Activated naive CD4-positive, alpha-beta T cell treated with anti-CD3 and anti-CD28 coated beads, Interleukin-2, amount 50 U/mL, for 16 hours (primary cell): ENCODE results near the gene CGB5.
"Not testable (repeated sequence)": the region's sequence is repeated elsewhere in the genome, so short reads cannot be mapped to it uniquely, and the experiment has no call there.

ENCODE experiments used
- DNase-seq: peaks from one replicate; pipeline ENCODE4 v3.0.0-alpha.2; 2020

CGB5 gene

GRCh38 chr19:49043548-49043947, at the start of gene CGB5:
Gene CGB5, plus strand, starts transcription at chr19:49043848. Its CDS starts 362 bp downstream, at chr19:49044210.
- DNase-seq: not testable (repeated sequence)

DNA sequence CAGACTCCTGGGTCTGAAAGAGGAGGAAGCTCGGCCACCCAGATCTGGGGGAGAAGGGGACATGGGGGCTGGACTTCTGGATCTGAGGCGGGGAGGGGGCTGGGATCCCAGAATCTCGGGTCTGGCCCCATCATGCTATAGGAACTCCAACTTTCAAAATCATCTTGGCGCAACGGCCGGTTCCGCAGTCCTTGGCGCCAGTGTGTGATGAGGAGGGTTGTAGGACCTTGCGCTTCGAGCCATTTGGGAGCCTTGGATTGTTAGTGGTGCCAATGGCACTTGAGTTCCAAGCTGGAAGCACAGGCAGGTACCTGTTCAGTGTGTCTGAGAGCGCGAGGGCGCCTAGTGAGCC, 49.6 kb upstream of the CGB5 start:
- DNase-seq: no peak

DNA sequence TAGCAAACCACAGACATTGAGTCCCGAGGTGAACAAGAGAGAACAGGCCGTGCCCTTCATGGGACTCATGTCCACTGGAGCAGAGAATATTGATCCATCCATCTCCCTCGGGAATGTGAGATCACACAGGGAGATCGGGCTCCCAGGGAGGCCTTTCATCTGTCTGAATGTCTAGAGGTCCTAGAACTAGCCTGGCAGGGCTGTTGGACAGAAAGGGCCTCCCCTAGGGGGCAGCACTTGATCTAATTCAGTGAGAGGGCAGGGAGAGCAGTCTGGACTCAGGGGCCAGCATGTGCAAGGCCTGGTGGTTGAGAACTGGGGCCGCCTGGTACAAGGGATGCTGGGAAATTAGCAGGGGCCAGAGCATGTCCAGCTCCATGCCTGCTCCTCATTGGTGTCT, 45.7 kb upstream of the CGB5 start:
- DNase-seq: peak; percentile 52

DNA sequence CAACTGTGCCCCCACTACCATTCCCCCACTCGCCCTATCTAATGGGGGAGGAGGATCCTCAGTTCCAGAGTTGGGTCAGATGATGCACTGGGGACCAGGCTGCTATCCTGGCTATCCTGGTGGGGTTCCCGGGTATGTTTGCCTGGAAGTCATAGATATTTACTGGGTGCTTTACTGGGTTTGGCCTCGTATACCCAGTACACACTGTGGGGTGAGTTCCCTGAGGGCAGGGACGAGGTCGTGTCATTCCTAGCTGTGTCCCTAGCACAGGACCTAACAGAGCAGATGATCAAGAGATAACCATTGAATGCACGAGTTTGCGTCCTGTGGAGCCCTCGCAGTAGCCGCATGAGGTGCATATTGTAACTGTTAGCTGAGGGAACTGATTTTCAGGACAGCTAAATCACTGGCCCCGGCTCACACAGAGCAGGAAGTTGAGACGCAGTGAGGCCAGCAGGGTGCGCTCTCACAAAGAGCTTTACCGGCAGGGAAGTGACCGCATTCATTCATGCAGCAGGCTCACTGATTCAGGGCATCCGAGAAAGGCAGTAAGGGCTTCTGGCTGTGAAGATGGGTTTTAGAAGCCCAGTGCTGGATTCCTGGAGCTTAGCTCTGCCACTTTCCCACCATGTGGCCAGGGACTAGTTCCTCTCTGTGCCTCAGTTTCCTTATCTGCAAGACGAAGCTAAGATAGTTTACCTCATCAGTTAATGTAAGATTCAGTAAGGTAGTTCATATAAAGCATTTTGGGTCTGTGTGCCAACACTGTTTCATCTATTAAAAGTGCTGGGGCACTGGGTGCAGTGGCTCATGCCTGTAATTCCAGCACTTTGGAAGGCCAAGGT, 43.9 kb upstream of the CGB5 start:
- peak; percentile 68 for DNase-seq

DNA sequence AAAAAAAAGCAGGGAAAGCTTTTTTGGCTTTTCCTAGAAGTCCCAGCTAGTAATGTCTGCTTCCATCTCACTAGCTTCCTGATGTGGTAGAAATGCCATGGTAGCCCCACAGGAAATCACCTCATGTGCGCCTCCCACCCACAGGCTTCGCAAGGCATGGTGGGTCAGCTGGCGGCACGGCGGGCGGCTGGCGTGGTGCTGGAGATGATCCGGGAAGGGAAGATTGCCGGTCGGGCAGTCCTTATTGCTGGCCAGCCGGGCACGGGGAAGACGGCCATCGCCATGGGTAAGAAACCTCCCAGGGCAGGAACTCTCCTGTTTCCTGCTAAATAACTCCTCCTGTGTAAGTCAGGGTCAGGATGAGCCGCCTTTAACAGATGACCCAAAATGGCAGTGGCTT, 39.5 kb upstream of the CGB5 start:
- DNase-seq: no peak

- DNase-seq: no peak
Measured at GRCh38 chr19:49004964-49005614, 38.6 kb upstream of the CGB5 start.

- DNase-seq: no peak
Measured at GRCh38 chr19:49006905-49007304, 36.7 kb upstream of the CGB5 start.

DNA sequence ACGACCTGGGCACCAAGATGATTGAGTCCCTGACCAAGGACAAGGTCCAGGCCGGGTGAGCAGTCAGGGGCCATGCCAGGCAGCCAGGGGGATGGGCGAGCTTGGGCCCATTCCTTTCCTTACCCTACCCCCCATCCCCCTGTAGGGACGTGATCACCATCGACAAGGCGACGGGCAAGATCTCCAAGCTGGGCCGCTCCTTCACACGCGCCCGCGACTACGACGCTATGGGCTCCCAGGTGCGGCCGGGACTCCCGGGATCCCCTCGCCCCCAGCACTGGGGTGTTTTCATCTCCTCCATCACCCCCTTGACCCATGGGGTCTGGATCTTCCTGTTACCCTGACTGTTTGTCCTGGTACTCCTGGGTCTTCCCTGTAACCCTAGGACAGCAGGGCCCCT, 33.8 kb upstream of the CGB5 start:
- DNase-seq: no peak

DNA sequence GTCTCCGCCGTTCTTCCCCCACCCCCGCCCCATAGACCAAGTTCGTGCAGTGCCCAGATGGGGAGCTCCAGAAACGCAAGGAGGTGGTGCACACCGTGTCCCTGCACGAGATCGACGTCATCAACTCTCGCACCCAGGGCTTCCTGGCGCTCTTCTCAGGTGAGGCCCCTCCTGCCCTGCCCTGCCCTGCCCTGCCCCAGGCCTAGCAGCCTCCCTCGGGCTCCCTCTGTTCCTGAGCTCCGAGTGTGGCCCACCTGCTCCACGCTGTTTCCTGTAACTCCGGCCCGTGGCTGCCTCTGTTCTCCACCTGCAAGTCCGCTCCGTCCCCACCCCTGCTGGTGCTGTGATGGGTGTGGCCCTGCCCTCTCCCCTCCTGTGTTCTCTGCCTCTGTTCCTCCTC, 33.2 kb upstream of the CGB5 start:
- no peak for DNase-seq

DNA sequence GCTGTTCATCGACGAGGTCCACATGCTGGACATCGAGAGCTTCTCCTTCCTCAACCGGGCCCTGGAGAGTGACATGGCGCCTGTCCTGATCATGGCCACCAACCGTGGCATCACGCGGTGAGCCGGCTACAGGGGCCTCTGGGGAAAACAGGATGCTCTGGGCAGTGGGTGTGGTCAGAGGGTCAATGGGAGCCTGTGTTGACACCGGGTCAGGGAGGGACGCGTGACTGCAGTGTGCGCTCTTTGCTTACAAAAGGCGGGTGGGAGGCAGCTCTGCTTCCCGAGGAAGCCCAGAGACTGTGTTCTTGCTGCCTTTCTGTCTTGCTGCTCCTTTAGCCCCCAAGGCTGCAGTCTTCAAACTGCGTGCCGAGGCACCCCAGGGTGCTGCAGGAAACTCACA, 32.5 kb upstream of the CGB5 start:
- DNase-seq: no peak

- no peak for DNase-seq
Measured at GRCh38 chr19:49014123-49014869, 29.4 kb upstream of the CGB5 start.

GRCh38 chr19:49014870-49015255, 28.8 kb upstream of the CGB5 start:
- DNase-seq: no peak

DNA sequence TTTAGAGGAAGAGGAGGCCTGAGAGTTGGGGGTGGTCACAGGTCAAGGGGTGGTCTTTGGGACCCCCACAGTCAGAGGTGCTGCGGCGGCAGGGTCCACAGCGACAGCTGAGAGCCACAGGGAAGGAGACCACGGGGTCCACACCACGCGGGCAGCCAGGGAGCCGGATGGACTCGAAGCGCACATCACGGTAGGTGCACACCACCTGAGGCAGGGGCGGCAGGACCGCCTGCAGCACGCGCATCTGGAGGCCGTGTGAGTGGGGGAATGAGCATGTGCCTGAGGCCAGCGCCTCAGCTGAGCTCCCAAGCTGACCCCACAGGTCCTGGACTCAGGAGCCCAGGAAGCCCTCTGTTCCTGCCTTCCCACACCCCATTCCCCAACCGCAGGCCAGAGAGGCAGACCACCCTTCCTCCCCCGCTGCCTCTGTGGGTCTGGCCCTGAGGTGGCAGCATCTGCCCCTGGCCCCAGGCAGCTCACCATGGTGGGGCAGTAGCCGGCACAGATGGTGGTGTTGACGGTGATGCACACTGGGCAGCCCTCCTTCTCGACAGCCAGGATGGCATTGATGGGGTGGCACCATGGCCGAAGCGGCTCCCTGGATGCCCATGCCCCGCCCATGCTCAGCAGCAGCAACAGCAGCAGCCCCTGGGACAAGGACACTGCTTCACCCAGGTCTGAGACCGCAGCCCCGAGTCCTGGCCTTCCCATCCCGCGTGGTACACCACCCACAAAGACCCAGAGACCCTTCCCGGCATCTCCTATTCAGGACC, 27.4 kb upstream of the CGB5 start:
- no peak for DNase-seq

DNA sequence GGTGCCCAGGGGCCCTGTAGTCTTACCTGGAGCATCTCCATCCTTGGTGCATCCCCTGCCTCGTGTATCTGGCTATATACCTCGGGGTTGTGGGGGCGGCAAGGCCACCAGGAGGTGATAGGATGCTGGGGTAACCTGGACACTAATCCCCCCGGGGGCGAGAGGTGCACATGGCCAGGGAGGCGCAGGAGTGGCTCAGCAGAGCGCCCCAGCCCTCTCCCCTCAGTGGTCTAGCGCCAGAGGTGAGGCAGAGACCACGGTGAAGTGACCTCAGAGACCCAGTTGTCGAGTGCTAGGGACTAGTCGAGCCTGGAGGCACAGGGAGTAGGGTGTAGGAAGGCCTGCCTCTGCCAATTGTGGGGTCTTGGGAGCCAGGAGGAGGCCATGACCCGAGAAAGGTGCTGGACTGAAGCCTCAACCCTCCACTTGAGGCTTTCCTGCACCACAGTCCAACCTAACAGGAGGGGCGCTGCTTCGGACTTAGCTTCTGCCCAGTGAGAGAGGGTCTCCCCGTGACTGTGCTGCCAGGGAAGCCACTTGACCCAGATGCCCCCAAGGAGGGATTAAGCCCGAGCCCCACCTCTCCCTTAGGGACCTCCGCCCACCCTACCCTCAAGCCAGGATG, 26.5 kb upstream of the CGB5 start, which contains the start of gene LHB:
Gene LHB (minus strand): TSS at position 51 of the 625 bp plus-strand sequence. CDS start 10 bp downstream, at position 41.
- no peak for DNase-seq

DNA sequence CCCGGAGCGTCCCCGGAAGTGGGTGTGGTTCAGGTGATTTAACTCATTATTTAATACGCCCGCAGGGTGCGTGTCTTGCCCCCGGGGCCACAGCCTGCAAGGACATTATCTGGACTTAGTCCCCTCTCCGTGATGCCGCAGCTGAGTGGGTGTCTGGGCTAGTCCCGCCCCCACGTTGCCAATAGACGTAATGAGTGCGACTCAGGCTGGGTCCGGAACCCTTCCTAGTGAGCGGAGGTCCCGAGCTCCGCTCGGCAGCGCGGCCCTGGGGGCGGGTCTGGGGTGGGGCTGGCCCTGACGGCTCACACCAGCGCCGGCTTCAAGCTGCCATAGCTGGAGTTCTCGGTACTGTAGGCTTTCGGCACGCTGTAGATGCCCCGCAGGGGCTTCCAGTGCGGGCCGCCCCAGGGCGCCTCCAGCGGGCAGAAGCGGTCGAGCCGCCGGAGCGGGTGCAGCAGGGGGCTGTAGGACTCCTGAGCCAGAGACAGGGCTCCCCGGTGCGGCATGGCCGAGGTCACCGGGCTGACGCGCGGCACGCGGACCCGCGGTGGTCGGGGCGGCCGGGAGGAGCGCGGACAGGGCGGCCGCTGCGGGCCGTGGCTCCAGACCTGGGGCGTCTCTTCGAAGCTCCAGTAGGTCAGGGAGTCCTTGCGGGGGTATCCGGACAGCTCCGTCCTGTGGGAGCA, 25.8 kb upstream of the CGB5 start:
- peak; percentile 68 for DNase-seq

GRCh38 chr19:49018388-49019241, 25.0 kb upstream of the CGB5 start:
- DNase-seq: not testable (repeated sequence)

GRCh38 chr19:49019242-49019932, 24.3 kb upstream of the CGB5 start:
- DNase-seq: peak; percentile 64

- DNase-seq: no peak
Measured at GRCh38 chr19:49020342-49020741, 23.3 kb upstream of the CGB5 start.

DNA sequence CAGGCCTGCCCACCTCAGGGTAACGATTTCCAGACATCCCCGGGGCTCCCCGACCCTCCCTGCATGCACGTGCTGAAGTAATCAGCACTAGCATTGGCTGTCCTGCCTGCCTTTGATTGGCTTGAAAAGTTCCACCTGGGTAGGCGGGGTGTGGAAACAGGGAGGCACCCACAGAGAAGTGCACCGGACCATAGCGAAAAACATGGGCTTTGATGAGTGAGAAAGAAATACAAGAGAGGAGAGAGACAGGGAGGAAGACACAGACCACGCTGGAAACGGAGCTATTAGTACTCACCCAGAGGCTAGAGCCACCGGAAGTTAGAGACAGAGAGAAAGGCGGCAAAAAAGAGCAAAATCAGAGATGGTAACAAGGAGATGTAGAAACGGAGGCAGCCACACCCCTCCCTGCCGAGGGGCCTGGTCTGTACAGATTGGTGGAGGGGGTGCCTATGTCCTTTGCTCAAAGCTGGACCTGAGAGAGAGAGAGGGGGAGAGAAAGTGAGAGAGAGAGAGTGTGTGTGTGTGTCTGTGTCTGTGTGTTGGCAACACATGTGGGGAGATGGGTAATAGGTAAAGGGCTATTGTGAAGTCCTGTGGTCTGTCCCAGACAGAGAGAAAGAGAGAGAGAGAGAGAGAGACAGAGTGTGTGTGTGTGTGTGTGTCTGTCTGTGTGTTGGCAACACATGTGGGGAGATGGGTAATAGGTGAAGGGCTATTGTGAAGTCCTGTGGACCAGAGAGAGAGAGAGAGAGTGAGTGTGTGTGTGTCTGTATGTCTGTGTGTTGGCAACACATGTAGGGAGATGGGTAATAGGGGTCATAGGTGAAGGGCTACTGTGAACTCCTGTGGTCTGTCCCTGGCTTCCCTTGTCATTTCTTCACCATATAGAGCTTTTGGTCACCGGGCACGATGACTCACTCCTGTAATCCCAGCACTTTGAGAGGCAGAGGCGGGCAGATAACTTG, 22.4 kb upstream of the CGB5 start:
- DNase-seq: no peak
